Measurements from ENCODE around the gene CCIN.
"Not testable (repeated sequence)": the region's sequence is repeated elsewhere in the genome, so short reads cannot be mapped to it uniquely, and the experiment has no call there.

The CCIN gene

GRCh38 chr9:36156116-36156515 is 13.1 kb upstream of the CCIN start:
- CTCF ChIA-PET, result interaction anchor here (4.5 to 5.8 kb wide), 2 partner anchors 9 to 54 kb away, joined by 32 to 42 read pairs; no protein-coding TSS in a partner anchor
- POLR2A ChIA-PET, result no interaction called here
- DNase-seq (ENCODE audit: extremely low spot score), result no peak
- no peak for TF ChIP-seq CTCF (IDR thresholded peaks at IDR 0.05; ENCODE audit: control extremely low read depth, extremely low read depth, low read depth, missing control alignments)

GRCh38 chr9:36158122-36158521 is 11.1 kb upstream of the CCIN start:
- no peak for TF ChIP-seq CTCF (IDR thresholded peaks at IDR 0.05; ENCODE audit: control extremely low read depth, extremely low read depth, low read depth, missing control alignments)
- no peak for DNase-seq (ENCODE audit: extremely low spot score)
- ChIA-PET POLR2A (no interaction called here), CTCF (interaction anchor here (4.5 to 5.8 kb wide), 2 partner anchors 7 to 56 kb away, joined by 32 to 42 read pairs; no protein-coding TSS in a partner anchor)

- no peak for DNase-seq (ENCODE audit: extremely low spot score)
- no peak for TF ChIP-seq CTCF (IDR thresholded peaks at IDR 0.05; ENCODE audit: control extremely low read depth, extremely low read depth, low read depth, missing control alignments)
- POLR2A ChIA-PET, result no interaction called here
- CTCF ChIA-PET, result interaction anchor here (1.1 to 5.8 kb wide), 2 partner anchors 11 to 56 kb away, joined by 3 to 32 read pairs; no protein-coding TSS in a partner anchor
Measured at GRCh38 chr9:36158917-36159316, 10.3 kb upstream of the CCIN start.

GRCh38 chr9:36159509-36159908 is 9.7 kb upstream of the CCIN start:
- DNase-seq (ENCODE audit: extremely low spot score); POLR2A ChIA-PET: not testable (repeated sequence)
- CTCF ChIA-PET, result interaction anchor here (1.1 to 5.8 kb wide), 2 partner anchors 11 to 57 kb away, joined by 3 to 32 read pairs; no protein-coding TSS in a partner anchor

- POLR2A ChIA-PET; DNase-seq (ENCODE audit: extremely low spot score): not testable (repeated sequence)
- CTCF ChIA-PET, result interaction anchor here (5.8 kb wide), 1 partner anchor 58 kb away, joined by 32 read pairs; no protein-coding TSS in a partner anchor
Measured at GRCh38 chr9:36160126-36160525, 9.1 kb upstream of the CCIN start.

- no peak for DNase-seq (ENCODE audit: extremely low spot score)
- ChIA-PET POLR2A (no interaction called here), CTCF (interaction anchor here (5.8 kb wide), 1 partner anchor 59 kb away, joined by 32 read pairs; no protein-coding TSS in a partner anchor)
- no peak for TF ChIP-seq CTCF (IDR thresholded peaks at IDR 0.05; ENCODE audit: control extremely low read depth, extremely low read depth, low read depth, missing control alignments)
Measured at GRCh38 chr9:36161187-36161586, 8.0 kb upstream of the CCIN start.

- no peak for TF ChIP-seq CTCF (IDR thresholded peaks at IDR 0.05; ENCODE audit: control extremely low read depth, extremely low read depth, low read depth, missing control alignments)
- CTCF ChIA-PET, result interaction anchor here (5.8 to 7.9 kb wide), 2 partner anchors 60 to 62 kb away, joined by 32 to 262 read pairs; no protein-coding TSS in a partner anchor
- DNase-seq (ENCODE audit: extremely low spot score), result no peak
- POLR2A ChIA-PET, result no interaction called here
Measured at GRCh38 chr9:36162211-36162738, 6.9 kb upstream of the CCIN start.

All from GM10248 (cell line).